COLO668 (cell line): ENCODE measurements around the gene MPV17.
"Not testable (repeated sequence)": the region's sequence is repeated elsewhere in the genome, so short reads cannot be mapped to it uniquely, and the experiment has no call there.

ENCODE experiments used
- DNase-seq: peaks from one replicate; lab custom pipeline; 2025; ENCODE audit not compliant: unreplicated experiment; lab: John Stamatoyannopoulos, UW

Gene MPV17

DNA sequence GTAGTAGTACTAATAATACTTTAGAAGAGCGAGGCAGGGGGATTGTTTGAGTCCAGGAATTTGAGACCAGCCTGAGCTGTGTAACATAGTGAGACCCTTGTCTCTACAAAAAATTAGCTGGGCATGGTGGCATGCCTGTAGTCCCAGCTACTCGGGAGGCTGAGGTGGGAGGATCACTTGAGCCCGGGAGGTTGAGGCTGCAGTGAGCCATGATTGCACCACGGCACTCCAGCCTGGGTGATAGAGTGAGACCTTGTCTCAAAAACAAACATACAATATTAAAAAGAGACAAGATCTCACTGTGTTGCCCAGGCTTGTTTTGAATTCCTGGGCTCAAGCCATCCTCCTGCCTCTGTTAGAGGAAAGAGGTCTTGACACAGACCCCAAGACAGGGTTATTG lies 22.3 kb downstream of the MPV17 start:
- not testable (repeated sequence) for DNase-seq

DNA sequence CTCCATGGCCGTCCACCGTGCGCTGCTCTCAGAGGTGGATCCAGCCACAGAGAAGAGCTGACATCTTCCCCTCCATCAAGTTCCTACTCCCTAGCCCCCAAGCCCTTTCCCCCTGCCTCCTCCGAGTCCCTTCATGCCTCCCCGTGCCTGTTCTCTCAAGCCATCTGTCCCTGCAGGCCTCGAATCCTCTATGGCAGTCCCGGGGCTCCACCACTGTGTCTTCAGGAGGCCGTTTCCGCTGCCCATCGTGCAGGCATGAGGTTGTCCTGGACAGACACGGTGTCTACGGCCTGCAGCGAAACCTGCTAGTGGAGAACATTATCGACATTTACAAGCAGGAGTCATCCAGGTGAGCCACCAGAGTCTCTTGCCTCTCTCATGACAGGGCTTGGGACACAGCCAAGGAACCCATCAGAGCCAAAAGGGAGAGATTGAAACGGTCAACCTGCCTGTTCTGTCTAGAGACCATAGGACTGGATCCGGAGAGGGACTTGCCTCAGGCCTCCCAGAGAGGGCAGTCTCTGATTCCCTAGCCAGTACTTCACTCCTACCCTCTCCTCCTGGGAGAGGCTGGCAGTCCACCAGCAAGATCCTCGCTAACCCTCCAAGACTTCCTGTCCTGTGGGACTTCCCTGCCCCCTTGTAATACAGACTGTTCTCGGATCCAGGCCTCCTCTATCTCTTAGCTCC lies 24.4 kb downstream of the MPV17 start:
- DNase-seq: no peak

DNA sequence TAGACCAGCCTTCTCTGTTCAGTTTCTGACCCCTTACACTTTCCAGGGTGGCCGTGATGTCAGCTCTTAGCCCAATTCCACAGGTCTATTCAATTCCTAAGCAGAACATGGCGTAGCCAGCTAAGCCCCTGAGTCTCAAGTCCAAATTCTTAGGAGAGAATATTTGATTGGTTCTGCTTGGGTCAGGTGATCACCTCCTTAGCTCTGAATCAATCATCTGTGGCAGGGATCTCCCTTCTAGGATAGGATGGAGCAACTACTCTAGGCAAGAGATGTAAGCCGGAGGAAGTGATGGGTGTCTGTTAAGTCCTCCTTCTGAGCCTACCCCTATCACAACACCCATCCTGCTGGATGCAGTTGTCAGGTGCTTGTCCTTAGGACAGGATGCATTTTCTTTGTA lies 25.7 kb downstream of the MPV17 start:
- no peak for DNase-seq

DNA sequence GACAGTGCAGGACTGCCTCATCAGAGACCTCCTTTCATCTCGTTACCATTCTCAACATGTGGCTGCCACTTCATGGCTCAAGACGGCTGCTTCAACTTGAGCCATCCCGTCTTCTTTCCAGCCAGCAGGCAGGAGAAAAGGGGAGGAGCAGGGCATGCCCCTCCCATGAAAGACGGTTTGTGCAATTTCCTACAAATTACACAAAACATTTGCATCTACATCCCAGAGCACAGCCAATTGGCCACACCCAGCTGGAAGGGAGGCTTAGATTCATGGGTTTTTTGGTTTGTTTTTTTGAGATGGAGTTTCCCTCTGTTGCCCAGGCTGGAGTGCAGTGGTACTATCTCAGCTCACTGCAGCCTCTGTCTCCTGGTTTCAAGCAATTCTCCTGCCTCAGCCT lies 26.4 kb downstream of the MPV17 start:
- DNase-seq: no peak

DNA sequence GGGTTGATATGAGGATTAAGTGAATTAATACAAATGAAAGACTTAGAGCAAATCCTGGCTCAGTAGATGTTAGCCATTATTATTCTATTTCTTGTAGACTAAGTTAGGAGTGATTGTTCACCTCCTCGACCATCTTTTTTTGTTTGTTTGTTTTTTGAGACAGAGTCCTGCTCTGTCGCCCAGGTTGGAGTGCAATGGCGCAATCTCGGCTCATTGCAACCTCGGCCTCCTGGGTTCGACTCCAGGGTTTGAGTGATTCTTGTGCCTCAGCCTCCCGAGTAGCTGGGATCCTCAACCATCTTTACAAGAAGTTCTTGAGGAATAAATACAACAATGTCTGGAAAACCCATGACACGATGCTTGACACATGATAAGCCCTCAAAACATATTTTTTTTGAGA lies 28.0 kb downstream of the MPV17 start:
- no peak for DNase-seq

DNA sequence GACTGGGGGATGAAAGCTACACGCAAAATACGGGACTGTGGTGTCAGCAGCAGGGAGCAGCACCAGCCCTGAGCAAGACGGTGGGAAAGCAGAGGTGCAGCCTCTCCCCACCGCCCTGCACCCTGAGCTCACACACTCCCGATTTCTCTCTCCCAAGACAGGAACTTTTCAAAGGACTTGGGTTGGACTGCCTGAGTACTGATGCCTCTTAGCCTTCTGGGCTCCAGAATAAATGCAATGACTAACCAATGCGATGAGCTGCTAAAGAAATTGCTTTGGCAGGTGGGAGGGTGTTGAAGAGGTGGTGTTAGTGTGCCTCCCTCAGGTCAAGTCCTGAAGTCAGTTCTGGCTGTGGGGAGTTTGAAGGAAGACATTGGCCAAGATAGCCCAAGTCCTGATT lies 31.0 kb downstream of the MPV17 start:
- no peak for DNase-seq

DNA sequence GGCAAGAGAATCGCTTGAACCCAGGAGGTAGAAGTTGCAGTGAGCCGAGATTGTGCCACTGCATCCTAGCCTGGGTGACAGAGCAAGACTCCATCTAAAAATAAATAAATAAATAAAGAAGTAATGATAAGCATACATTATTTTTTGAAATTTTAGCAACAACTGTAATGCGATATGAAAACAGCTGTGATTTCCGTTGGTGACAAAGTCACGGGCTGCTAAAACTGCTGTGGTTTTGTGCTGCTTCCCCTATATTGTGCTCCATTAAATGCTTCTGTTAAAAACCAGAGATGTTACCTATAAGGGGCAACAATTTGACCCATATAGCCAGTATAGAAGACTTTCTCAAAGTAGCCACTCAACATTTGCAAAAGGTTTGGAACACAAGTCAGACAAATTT lies 32.3 kb downstream of the MPV17 start:
- DNase-seq: no peak

DNA sequence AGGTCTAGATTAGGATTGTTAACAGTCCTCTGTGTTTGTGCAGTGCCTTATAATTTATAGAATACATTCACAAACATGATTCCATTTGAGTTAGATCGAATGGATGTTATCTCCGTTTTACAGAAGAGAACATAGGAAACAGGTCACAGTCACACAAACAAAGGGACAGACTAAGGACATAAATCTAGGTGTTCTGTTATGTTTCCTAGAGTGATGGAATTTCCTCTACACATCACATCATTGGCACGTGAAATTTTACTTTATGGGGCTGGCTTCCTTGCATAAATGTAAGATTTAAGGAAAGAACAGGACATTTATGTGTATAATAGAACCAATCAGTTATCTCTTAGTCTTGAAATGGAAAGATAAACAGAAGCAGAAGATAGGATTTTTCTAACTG lies 34.3 kb downstream of the MPV17 start:
- no peak for DNase-seq

DNA sequence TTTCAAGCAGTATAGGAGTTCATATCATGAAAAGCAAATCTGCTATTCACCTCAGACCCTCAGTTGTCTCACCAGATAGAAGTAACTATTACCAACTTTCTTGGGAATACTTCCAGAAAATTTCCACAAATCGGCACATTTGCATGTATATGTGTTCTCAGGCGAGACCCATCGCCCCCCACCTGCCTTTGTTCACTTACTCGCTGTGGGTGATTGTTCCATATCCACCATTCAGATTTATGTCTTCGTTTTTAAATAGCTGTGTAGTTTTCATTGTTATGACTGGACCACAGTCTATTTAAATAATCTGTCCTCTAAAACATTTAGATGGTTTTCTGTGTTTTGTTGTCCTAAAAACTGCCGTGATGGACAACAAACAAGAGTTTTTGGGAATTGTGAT lies 37.4 kb downstream of the MPV17 start:
- DNase-seq: no peak

DNA sequence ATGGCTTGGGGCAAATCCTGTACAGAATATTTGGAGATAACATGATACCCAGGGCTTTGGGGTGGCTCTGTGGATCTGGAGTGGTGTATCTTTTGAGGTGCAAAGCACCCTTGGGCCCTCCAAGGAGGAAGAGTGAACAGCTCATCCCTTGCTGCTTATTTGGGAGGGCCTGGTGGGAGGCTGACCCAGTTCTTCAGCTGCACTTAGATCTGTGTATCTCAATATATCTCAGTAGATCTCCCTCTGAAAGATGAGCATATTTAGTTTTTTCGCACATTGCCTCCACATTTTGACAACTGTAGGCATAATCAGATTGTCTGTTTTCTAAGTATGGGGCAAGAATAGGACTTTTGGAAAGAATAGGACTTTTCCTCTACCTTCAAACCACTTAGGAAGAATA lies 37.9 kb downstream of the MPV17 start:
- DNase-seq: no peak

DNA sequence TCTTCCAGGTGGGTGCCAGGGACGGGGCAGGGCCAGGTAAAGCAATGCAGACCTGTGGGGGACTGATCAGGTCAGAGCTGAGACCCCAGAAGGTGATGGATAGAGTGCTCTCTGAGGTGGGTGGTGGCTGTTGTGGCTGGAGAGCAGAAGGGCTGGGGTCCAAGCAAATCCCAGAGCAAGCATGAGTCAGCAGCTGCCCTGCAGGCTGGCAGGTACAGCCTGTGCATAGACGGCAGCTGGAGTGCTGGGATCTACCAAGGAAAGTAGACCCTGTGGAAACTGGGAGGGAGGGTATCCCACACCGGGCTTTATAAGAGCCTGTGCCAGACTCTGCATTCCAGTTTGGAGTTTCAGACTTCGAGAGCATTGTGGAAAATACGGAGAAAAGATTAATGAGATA lies 40.0 kb downstream of the MPV17 start:
- no peak for DNase-seq

DNA sequence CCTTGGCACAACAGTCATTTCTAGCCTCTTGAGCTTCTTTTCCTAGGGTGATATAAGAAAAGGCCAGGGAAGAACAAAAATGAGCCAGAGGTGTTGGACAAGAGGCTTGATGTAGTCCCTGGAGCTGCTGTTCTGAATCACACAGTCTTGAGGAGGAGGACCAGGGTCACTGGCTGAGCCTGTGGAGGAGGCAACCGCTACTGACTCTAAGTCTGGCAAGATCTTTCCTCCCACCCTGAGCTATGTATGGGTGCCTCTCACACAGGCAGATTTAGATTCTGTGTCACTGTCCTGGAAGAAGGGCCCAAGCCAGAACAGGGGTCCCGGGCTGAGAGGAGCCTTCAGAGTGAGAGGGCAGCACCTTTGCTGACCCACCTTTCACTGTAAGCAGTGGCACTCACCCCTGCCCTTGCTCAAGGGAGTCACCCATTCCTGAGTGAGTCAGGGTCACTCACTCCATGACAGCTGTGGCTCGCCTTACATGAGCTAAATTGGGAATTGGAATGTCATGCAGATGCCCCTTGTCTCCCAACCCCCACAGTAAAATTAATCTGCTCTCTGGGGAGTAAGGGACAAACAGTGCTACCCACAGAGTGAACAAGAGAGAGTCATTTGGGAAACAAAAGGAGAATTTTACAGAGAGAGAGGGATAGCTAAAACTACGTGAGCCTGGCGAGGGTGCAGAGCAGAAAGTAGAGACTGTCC lies 40.9 kb downstream of the MPV17 start, which contains the start of gene TRIM54:
Gene TRIM54, plus strand, starts transcription at position 575 of the 705 bp plus-strand sequence. CDS start 303 bp downstream, outside the sequence.
- no peak for DNase-seq

DNA sequence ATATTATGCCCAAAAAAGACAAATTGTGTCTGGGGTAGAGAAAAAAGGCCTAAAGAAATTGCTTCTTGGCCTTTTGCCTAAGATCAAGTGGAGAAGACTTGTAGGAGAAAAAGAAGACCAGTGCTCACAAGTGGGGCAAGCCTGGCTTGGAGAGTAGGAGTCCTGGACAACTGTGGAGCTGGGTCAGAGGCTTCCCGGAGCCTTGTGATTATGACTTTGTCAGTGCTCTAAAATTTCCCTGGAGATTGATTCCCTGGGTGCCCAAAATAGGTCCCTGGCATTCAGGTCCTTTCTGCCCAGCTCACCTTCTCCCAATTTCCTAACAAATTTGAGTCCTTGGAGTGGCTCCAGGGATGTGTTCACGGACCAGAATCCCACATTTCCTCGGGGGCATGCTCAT lies 41.5 kb downstream of the MPV17 start:
- no peak for DNase-seq

DNA sequence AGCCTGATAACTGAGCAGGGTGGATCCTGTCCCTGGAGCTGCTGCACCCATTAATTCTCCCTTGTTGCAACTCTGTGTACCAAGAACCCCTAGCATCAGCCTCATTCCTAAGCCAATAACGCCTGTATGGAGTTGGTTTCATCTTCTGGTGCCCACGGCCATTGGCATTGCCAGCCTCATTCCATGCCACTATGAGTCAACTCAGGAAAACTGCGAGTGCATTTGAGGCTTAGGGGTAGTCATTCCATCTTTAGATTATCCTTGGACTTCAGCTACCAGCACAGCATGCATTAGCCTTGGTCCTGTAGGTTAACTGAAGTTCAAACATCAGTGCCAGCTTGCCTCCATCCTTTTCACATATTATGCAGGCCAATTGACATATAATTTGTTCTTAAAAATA lies 42.1 kb downstream of the MPV17 start:
- DNase-seq: no peak

DNA sequence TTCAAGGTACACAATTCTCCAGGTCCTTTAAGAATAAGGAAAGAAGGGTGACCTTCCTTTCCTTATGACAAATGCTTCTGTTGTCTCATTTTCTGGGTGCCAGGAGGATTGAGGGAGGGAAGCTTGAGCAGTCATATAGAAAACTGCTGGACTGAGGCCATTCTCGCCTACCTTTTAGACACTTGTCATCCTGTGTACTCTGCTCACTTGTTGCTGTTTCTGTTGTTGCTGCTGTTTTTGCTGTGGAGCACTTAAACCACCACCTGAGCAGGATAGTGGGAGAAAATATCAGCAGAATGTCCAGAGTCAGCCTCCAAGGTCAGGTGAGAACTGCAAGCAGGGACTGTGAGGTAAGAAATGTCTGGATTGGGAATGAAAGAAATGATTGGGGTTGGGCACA lies 44.9 kb downstream of the MPV17 start:
- DNase-seq: no peak

DNA sequence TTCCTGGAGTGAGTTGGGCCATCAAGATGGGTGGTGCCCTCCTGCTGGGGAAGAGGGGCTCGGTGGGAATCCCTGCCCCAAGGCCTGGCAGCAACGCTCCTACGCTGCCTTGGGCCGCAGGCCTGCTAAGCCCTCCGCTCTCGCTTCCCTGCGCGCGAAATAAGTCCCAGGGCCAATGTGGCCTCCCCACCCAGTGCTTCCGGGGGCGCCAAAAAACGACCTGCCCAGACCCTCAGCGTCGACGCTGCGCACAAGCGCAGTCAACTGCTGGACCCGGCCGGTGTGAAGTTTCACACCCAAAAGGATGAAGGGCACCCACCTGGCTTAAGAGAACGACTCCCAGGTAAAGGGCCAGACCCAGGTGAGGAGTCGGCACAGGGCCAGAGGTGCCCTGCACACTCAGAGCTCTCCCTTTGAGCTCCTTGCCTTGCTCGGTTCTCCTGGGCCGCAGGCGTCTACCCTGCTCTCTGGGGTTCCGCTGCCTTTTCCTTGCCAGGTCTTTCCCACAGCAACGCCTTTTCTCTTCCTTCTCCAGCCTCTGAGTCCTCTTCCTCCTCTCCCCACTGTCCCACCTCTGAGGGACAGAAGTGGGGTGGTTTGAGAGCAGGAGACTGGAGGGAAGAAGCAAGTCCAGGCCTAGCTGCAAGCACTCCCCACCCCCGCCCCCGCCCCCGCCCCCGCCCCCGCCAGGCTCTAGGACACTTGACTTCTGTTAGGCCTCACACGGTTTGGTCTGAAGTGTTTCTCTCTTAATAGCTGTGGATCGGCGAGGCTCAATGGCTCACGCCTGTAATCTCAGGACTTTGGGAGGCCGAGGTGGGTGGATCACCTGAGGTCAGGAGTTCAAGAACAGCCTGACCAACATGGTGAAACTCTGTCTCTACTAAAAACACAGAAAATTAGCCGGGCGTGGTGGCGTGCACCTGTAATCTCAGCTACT lies 47.4 kb downstream of the MPV17 start, which contains the start of gene DNAJC5G:
Gene DNAJC5G, plus strand, starts transcription at position 223 of the 940 bp plus-strand sequence. CDS start 1,296 bp downstream, outside the sequence.
- no peak for DNase-seq

DNA sequence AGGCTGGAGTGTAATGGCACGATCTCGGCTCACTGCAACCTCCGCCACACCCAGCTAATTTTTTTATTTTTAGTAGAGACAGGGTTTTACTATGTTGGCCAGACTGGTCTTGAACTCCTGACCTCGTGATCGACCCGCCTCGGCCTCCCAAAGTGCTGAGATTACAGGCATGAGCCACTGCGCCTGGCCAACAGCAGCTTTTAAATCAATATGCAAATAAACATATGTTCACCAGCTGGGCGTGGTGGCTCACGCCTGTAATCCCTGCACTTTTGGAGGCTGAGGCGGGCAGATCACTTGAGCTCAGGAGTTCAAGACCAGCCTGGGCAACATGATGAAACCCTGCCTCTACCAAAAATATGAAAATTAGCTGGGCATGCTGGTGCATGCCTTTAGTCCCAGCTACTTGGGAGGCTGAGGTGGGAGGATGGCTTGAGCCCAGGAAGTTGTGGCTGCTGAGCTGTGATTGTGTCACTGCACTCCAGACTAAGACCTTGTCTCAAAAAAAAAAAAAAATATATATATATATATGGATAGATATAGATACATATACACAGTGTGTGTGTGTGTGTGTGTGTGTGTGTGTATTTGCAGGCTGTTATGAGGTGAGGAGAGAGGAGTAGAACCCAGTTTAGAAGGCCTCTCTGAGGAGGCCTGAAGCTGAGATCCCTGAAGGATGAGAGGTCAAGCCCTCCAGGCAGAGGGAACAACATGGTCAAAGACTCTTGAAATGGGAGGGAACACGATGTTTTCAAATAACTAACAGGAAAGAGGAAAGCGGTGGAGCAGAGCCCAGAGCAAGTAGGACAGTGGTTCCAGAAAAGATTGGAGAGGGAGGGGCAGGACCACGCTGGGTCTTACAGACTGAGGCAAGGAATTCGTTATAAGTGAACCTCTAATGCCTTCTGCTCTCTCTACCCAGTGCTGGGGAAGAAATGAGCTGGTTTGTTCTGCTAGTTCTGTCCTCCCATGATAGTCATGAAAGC lies 50.1 kb downstream of the MPV17 start:
- DNase-seq: not testable (repeated sequence)

DNA sequence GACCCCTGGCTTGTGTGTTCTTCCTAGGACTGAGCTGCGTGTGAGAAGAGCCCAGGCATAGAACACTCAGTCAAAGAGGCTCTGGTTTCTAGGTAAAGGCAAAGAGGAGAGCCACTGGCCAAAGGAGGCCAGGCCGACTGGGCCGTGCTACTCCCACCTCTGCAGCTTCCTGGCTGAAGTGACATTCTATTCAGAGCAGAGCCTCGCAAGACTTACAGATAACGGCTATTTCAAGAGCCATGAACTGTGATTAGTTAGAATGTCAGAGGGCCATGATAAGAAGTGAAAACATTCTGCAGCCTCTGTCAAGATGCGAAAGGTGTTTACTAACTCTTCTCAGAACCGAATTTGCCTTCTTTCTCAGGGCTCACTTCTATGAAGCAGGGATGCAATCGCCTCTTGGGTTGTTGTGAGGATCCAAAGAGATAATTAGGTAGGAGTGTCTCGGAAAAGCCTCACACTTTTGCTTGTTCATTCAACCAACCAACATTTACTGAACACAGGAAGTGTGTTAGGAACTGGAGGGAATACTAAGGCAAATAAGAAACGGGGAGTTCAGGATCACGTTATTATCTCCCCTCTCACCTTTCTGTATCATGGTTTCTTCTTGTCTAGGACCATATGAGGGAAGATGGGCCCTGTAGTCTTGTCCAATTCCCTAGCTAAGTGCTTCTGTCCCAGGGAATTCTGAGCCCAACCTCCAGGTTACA lies 51.1 kb downstream of the MPV17 start:
- DNase-seq: no peak

DNA sequence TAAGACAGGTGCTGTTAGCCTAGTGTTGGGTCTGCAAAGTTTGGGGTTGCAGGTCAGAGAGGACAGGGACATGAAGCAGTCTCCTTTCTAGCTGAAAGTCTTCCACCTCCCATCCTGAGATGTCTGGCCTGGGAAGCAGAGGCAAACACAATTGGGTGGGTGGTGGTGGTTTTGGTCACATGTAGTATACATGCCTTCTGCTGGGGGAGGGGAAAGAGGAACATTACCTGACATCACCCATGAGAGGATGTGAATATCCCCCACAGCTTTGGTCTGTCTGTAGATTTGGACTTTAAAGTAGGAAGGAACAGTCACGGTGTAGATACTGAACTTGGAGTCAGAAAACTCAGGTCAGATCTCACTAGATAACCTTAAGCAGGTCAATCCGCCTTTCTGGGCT lies 52.2 kb downstream of the MPV17 start:
- DNase-seq: no peak

DNA sequence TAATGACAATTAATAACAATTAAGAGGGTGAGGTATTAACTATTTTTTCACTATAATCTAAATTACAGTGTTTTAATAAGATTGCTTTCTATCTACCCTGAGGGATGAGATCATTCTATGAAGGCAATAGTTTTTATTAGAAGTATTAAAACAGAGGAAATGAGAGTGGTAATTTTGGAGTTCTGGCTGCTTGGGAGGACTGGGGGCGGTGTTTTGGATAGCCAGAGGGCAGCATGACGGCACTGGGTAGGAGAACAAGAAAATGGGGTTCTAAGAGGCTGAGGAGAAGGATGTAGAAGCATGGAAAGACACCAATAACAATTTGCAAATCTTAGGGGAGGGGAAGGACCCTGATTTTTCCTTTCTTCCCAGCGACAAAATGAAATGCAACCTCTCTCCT lies 52.8 kb downstream of the MPV17 start:
- no peak for DNase-seq
